ENCODE measurements around the gene INPP5A.
A peak's percentile ranks its signal among the peaks of the same experiment; 100 is the strongest.

Gene INPP5A

DNA sequence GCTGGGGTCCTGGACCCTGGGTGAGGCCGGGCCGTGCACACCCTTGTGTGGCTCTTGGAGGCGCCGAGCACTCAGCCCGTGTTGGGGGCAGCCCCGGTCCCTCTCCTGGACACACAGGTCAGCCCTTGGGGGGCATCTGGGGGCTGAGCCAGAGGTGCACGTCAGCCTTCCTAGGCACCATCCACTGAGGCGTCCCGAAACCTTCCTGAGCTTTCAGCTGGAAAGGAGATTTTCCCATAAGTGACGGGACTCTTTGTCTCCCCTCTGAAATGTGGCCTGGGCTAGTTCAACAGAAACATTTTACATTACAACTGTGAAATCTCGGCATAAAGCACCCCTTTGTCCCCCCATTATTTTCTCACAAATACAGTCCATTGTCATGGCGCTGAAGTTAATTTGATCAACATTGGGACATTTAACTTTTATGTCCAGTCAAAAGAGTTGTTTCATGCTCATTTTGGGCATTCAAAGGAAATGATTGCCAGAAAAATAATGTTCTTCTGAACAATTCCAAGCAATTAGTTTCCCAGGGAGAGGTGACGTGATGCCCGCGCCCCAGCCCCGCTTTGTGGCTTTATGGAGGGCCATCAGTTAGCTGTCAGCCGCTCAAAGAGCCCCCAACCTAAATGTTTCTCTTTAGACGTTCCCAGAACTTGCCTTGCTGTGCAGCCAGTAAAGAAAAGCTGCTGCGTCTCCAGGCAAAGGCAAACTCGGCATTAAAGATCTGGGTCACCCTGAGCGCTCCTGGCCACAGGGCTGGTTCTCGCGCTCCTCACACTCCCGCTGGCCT, 177.6 kb downstream of the INPP5A start:
- intact Hi-C loops (cut with DNase I) = loop anchor here (1.0 to 2.0 kb wide), 2 partner anchors 20 to 30 kb away; no protein-coding TSS in a partner anchor
- peak in 7 of 10 donors; percentile 16 to 90 (median 34) for DNase-seq

DNA sequence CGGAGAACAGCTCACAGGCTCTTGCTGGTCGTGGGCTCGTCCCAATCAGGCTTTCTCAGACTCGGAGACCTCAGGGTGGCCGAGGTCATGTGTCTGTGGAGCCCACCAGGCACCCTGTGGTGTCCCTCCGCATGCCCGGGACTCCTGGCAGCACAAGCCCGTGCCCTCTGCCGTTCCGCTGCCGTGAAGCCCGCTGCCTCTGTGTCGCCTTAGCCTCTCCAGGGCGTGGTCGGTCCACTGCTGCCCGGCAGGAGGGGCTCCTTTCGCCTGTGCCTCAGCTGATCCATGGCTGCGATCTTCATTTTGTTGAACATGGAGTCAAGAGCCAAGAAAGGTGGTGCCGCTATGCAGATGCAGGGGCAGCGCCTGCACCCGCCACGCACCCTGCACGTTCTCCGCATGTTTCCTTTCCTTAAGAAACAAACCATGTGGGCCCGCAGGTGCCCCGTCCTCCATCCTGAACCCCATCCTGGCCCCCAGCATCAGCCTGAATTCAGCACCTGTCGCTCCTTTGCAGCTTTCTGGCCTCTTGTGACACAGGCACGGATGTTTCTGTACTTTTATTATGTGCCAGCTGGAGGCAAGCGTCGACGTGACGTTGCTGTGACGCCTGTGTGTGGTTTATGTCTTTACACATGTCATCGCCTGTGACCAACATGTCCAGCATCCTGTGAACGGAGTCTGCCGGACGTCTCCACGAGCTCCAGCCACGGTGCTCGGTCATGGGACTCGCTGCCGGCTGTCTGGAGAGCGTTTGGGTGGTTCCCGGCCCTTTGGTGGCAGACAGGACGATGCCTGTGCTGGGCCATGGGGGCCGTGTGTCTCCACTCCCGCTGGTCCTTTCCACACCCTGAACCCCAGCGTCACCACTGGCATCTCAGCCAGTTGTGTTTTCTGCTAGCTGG, 178.4 kb downstream of the INPP5A start:
- peak in 5 of 10 donors; percentile 8 to 78 (median 16) for DNase-seq
- intact Hi-C loops (cut with DNase I) = loop anchor here (2.0 kb wide), 1 partner anchor 19 kb away; no protein-coding TSS in a partner anchor

DNA sequence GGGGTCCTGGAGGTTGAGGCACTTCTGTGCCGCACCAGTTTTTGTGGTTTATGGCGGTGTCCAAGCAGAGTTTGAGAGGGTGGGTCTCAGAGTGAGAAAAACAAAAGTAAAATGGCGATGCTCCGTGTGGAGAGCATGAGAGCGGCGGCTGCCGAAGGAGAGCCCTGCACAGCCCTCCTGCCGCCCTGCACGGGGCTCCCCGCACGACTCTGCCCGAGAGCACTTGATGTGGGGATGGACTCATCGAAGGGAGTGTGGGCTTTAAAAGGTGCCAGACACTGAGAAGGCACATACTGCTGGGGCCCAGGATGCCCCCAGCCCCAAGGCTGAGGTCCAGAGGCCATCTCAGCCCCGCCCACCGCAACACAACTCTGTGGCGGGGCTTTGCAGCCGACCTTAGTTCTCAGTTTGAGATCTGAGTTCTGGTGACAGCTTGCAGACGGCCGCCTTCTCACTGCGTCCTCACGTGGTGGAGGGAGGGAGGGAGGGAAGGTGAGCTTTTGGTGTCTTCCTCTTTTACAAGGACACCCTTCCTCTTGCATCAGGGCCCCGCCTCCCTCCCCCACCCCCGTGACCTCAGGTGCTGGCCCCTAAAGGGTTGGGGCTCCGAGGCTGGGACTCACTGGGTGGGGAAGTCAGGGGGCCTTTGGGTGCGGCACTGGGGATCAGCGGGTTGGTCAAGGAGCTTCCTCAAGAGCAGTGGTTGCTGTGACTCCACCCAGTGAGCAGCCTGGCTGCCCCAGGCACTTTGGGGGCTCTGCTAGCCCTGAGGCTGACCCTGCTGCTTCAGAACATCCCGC, 179.3 kb downstream of the INPP5A start:
- intact Hi-C loops (cut with DNase I) = no loop called here
- DNase-seq = peak in 6 of 10 donors; percentile 2 to 74 (median 18)

GRCh38 chr10:132721725-132722124, 184.1 kb downstream of the INPP5A start:
- intact Hi-C loops (cut with DNase I) = no loop called here
- DNase-seq = no peak

DNA sequence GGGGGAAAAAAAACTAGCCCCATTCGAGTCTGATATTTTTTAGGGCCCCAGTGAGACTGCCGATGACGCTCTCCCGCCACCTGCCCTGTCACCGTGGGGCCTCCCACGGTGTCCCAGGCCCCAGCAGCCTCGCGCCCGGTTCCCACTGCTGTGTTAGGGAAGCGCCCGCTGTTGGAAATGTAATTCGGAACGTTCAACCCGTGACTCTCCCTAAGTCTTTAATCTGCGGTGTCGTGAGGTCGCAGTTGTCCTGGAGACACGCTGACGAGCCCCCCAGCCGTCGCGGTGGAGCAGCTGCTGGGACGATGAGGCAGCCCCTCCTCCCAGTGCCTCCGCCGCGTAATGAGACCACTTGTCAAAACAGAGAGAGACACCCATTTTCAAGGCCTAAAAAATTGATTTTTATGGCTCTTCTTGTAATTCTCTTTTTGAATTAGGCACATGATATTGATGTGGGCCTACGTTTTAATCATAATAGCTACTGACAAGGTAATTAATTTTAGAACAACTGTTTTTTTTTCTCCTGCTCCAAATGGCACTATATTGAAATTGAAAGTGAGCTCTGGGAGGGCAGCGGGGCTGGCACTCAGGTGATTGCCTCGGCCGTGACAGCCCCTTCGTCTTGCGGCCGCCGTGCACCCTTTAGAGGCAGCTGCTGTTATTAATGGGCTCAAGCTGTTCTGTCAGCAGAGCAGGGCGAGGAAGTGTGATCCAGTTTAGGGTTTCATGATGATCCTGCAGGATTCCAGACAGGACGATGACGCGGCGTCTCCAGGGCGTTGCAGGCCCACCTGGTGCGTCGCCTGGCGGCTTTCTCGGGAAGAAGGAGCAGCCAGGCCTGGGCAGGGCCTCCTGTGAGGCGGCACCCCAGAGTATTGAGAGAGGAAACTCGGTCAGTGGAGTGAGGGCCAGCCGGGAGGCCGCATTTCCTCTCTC, 185.1 kb downstream of the INPP5A start:
- DNase-seq = no peak
- intact Hi-C loops (cut with DNase I) = no loop called here

DNA sequence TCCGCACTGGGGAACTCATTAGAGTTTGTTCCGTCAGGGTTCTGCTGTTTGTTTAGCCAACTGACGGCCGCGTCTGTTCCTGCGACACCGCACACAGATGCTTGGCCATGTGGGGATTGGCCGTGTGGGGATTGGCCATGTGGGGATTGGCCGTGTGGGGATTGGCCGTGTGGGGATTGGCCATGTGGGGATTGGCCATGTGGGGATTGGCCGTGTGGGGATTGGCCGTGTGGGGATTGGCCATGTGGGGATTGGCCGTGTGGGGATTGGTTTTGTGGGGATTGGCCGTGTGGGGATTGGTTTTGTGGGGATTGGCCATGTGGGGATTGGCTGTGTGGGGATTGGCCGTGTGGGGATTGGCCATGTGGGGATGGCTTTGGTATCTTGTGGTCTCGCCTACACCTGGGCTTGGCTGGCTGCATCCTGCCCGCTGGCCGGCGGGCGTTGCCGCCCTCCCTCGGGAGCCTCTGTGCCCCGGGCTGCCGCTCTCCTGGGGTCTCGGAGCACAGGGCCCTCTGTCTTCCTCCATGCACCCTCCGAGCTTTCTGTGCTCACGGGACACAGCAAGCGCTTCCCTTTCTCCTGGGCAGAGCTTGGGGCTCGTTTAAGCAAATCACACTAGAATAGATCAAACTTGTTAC, 185.9 kb downstream of the INPP5A start:
- intact Hi-C loops (cut with DNase I) = no loop called here
- DNase-seq = no peak

DNA sequence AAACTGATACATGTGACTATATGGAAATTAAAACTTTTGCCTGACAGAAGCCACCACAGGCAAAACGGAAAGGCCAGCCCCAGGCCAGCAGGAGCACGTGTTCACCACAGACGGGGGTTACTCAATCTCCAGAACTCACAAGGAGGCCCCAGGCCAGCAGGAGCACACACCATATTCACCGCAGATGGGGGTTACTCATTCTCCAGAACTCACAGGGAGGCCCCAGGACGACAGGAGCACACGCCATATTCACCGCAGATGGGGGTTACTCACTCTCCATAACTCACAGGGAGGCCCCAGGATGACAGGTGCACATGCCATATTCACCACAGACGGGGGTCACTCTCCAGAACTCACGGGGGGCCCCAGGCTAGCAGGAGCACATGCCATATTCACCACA, 186.9 kb downstream of the INPP5A start:
- intact Hi-C loops (cut with DNase I) = no loop called here
- no peak for DNase-seq

- DNase-seq = no peak
- intact Hi-C loops (cut with DNase I) = no loop called here
Observed at GRCh38 chr10:132725202-132725601, 187.6 kb downstream of the INPP5A start.

DNA sequence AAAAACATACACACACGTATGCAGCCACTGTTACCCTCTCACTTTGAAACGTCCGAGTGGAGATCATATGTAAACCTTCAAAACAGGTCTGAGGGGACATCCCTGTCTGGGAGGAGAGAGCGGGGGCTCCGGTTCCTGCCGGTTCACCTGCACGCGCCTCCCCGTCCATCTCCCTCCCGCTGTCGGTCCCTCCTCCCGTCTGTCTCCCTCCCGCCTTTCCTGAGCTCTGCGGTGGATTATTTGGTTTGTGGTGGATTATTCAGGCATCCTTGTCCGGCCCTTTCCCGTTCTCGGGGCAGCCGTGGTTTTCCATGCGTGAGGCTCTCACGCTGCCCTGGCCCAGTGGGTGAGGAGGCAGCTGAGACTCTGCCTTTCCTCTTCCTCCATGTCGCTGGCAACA, 188.6 kb downstream of the INPP5A start:
- intact Hi-C loops (cut with DNase I) = no loop called here
- no peak for DNase-seq

GRCh38 chr10:132726951-132727350, 189.4 kb downstream of the INPP5A start:
- no peak for DNase-seq
- intact Hi-C loops (cut with DNase I) = no loop called here

DNA sequence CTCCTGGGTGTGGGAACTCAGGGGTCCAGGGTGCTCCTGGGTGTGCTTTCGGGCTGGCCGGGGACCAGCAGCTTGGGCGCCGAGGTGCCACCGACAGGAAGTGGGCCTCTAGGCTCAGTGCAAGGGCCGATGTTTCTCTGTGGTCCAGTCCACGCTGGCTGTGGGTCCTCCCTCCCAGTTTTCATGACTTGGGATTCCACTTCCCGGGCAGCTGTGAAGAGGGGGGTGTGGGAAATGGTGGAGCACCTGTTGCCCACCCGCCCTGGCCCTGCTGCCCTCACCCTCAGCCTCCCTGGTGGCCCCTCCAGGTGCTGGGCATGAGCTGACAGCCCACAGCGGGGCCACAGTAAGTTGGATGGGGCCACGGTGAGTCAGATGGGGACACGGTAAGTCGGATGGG, 189.8 kb downstream of the INPP5A start:
- DNase-seq = no peak
- intact Hi-C loops (cut with DNase I) = no loop called here

GRCh38 chr10:132728321-132728720, 190.7 kb downstream of the INPP5A start:
- intact Hi-C loops (cut with DNase I) = no loop called here
- DNase-seq = no peak

DNA sequence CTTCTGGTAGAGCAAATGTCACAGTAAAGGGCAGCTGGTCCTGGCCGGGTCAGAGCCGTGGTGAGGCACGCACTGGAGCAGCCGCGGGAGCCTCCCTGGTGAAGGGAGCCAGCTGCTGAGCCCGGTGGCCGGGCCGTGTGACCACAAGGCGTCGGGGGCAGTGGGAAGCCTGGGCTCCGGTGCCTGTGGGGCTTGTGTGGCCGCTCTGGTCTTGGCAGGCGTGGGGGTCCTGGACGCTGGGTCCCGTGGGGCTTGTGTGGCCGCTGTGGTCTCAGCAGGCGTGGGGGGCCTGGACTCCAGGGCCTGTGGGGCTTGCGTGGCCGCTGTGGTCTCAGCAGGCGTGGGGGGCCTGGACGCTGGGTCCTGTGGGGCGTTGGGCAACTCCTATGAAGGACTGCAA, 191.2 kb downstream of the INPP5A start:
- no peak for DNase-seq
- intact Hi-C loops (cut with DNase I) = no loop called here

DNA sequence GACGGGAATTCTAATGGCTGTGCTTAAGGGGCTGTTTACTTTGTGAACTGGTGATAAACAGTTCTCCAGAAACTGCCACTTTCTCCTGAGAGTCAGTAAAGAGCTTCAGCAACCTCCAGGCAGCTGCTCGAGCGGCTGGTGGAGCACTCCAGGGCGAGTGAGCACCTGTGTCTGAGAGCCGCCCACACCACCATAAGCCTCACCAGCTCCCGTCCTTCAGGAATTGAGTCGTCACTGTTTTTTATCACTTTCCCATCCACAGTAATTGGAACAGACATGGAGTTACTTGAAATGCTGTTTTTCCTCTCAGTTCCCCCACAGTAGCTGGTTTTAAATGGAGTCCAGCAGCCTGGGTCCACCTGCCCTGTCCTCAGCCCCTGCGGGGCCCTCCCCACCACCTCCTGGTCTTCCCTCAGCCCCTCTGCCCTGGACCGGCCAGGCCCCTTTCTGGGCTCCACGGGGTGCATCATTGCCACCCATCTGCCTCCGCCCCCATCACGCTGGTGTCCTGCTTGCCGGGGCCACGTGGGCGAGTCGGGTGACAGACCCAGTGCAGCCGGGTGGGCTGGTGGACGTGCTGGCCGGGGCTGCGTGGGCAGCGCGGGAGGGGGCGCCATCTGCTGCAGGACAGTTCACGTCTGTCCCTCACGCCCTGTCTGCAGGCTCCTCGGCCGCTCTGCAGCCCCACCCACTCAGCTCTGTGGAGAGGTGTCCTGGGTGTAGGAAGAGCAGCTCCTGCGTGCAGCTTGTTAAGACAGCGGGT, 192.4 kb downstream of the INPP5A start:
- intact Hi-C loops (cut with DNase I) = loop anchor here (10.0 kb wide), 1 partner anchor 75 kb away; no protein-coding TSS in a partner anchor

GRCh38 chr10:132730573-132730953, 193.0 kb downstream of the INPP5A start:
- intact Hi-C loops (cut with DNase I) = loop anchor here (10.0 kb wide), 1 partner anchor 76 kb away; no protein-coding TSS in a partner anchor
- no peak for DNase-seq

More for the DNA sequence above, 192.4 kb downstream of the INPP5A start:
- peak in 3 of 10 donors; percentile 70 to 91 (median 87) for DNase-seq

DNA sequence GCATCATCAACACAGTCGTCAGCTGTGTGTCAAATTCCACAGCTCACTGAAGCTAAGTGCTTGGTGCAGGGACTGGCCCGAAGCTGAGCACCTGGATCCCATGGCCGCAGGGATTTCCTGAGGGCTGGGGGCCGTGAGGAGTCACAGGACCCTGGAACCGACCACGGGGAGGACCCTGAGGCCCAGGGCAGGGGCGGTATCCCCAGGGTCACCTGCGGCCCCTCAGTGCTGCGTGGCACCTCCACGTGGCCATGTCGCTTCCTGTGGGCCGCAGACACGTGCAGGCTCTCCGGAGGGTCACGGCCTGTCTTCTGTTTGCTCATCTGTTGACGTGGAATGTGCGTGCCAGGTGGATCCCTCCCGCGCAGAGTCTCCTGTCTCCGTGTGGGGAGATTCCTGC, 194.9 kb downstream of the INPP5A start:
- no peak for DNase-seq
- intact Hi-C loops (cut with DNase I) = loop anchor here (10.0 kb wide), 1 partner anchor 78 kb away; no protein-coding TSS in a partner anchor

DNA sequence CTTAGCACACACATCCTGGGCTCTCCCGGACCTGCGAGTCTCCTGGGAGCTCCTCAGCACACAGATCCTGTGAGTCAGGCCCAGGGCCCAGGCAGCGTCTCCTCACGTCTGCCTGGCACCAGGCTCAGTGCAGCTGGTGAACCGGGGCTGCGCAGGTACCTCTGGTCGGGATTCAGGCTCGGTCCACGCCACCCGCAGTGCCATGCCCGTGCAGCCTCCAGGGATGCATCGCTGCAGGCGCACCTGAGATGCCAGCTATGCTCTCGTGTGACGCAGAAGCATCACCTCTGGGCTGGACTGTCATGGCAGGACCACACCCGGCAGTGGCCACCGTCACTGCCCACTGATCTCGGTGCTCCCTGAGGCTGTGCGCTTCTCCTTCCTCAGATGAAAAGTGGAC, 196.3 kb downstream of the INPP5A start:
- DNase-seq = no peak
- intact Hi-C loops (cut with DNase I) = loop anchor here (2.0 to 10.0 kb wide), 2 partner anchors 19 to 79 kb away; no protein-coding TSS in a partner anchor

DNA sequence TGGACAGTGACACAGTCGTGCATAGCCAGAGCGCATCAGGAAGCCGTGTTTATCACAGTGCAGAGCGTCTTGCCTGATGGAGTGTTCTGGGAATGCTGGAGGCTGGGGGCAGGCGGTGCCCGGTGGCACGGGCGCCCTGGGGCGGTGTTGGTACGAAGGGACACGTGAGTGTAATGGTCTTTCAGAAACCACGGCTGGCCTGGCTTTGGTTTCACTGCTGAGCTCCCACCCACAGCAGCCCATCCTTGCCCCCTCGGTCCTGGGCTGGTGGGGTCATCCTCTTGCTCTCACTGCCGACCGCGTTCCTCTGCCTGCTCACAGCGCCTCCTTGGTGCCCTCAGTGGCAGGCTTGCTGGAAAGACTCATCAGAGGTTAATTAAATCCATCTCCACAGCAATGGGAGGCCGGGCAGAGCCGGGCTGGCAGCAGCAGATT, 197.8 kb downstream of the INPP5A start:
- intact Hi-C loops (cut with DNase I) = loop anchor here (2.0 to 10.0 kb wide), 3 partner anchors 21 to 81 kb away; partner anchors contain the start of gene NKX6-2
- DNase-seq = peak in 5 of 10 donors; percentile 31 to 94 (median 64)
